GM12878 (cell line): ENCODE results near the gene HINT1. TPM values are rescaled to one million over a fixed set of nuclear protein-coding genes. Genes with fewer than 3 reads are reported as not detected.
A peak's percentile ranks its signal among the peaks of the same experiment; 100 is the strongest.

Source experiments
- ATAC-seq: fragments of 200-7000 bp; cut with Tn5 transposase; 3 replicates; pipeline ENCODE4 v1.9.1; 2020; ENCODE audit warnings: mild to moderate bottlenecking, moderate library complexity
- BruUV-seq: library from RNA; stranded (reverse); fragments of 400-500 nt; replicated peaks from 2 replicates; lab custom pipeline; 2021; lab: Mats Ljungman, UMichigan
- CTCF ChIA-PET: fragments of 300-600 bp; sonication (Branson Sonifier 250); formaldehyde crosslinking; extraction: SDS; loops from one replicate; lab custom pipeline; 2021; ENCODE audit warnings: inconsistent platforms; lab: Yijun Ruan, JAX
- POLR2A ChIA-PET: fragments of 350-600 bp; formaldehyde crosslinking; extraction: SDS; loops from one replicate; lab custom pipeline; 2021; ENCODE audit warnings: inconsistent platforms; lab: Charles Lee
- RAD21 ChIA-PET: fragments of 300-600 bp; sonication (Branson Sonifier 250); formaldehyde crosslinking; loops from one replicate; lab custom pipeline; 2023; ENCODE audit warnings: antibody characterized with exemption; ENCODE audit not compliant: unreplicated experiment; lab: Charles Lee
- SMC1A ChIA-PET: fragments of 300-600 bp; sonication (Branson Sonifier 250); formaldehyde crosslinking; loops from one replicate; lab custom pipeline; 2023; ENCODE audit not compliant: unreplicated experiment, uncharacterized antibody; lab: Charles Lee
- DNase-seq: peaks from one replicate; pipeline ENCODE4 v3.0.0-alpha.2; 2011; ENCODE audit warnings: low read depth, low spot score
- FAIRE-seq: peaks from 3 replicates; lab custom pipeline; 2011; peaks lifted over from hg19 to GRCh38; lab: Jason Lieb, UNC
- H2AFZ ChIP-seq: 2 replicates; pipeline ENCODE4 v1.6.0; 2011; ENCODE audit warnings: low read depth, low read length, control low read depth; ENCODE audit not compliant: control insufficient read depth
- H3K27ac ChIP-seq: 2 replicates; pipeline ENCODE4 v1.5.1; 2011; ENCODE audit warnings: control low read depth; ENCODE audit not compliant: control insufficient read depth, insufficient read depth
- H3K27me3 ChIP-seq, 2 experiments: replicated peaks in 1 of 2; 2 replicates each; pipeline versions ENCODE4 v1.6.0 to v1.6.1; 2011; ENCODE audit warnings: low read length in 1 of 2; ENCODE audit not compliant: control insufficient read depth in 2 of 2, insufficient read depth in 2 of 2
- H3K36me3 ChIP-seq, 2 experiments: 2 replicates each; pipeline ENCODE4 v1.5.1; 2011; ENCODE audit warnings: low read length in 1 of 2; ENCODE audit not compliant: control insufficient read depth in 2 of 2, insufficient read depth in 2 of 2
- H3K4me1 ChIP-seq: 2 replicates; pipeline ENCODE4 v1.6.1; 2011; ENCODE audit warnings: mild to moderate bottlenecking, low read length, moderate library complexity, mixed read lengths; ENCODE audit not compliant: control insufficient read depth, insufficient read depth
- H3K4me2 ChIP-seq: 2 replicates; pipeline ENCODE4 v1.6.0; 2011; ENCODE audit warnings: control low read depth; ENCODE audit not compliant: control insufficient read depth, insufficient read depth
- H3K4me3 ChIP-seq: fragments of 200-600 bp; sonication (generic); 2 replicates; pipeline ENCODE4 v1.5.1; 2016
- H3K79me2 ChIP-seq: 2 replicates; pipeline ENCODE4 v1.6.0; 2011; ENCODE audit warnings: low read length; ENCODE audit not compliant: control insufficient read depth, insufficient read depth
- H3K9ac ChIP-seq: 2 replicates; pipeline ENCODE4 v1.8.0; 2011; ENCODE audit warnings: low read length, control low read depth, mixed read lengths; ENCODE audit not compliant: control insufficient read depth, insufficient read depth
- H3K9me3 ChIP-seq: replicated peaks from 3 replicates; pipeline ENCODE4 v1.5.1; 2011; ENCODE audit warnings: mild to moderate bottlenecking, low read length; ENCODE audit not compliant: control insufficient read depth, insufficient read depth
- H4K20me1 ChIP-seq: 2 replicates; pipeline ENCODE4 v1.6.0; 2011; ENCODE audit not compliant: control insufficient read depth, insufficient read depth
- CREB1 ChIP-seq: IDR thresholded peaks from 2 replicates; pipeline ENCODE4 v1.6.1; 2012; ENCODE audit warnings: low read depth, mild to moderate bottlenecking, inconsistent platforms
- NFYB ChIP-seq: IDR thresholded peaks from 2 replicates; pipeline ENCODE4 v1.6.1; 2011; ENCODE audit warnings: low read depth, mild to moderate bottlenecking, low read length, improper control_type of control experiment, moderate library complexity; ENCODE audit not compliant: insufficient read depth
- NKRF ChIP-seq: fragments of 450-650 bp; conservative IDR thresholded peaks from 2 replicates; pipeline ENCODE4 v1.6.1; 2017; ENCODE audit warnings: mild to moderate bottlenecking, moderate library complexity
- RB1 ChIP-seq: fragments of 450-650 bp; formaldehyde crosslinking; IDR thresholded peaks from 2 replicates; pipeline ENCODE4 v1.6.1; 2017; ENCODE audit warnings: mild to moderate bottlenecking, borderline replicate concordance
- RELA ChIP-seq: fragments of 450-650 bp; IDR thresholded peaks from 2 replicates; pipeline ENCODE4 v1.8.0; 2014; ENCODE audit warnings: borderline replicate concordance; ENCODE audit not compliant: partially characterized antibody
- RELB ChIP-seq: fragments of 450-650 bp; IDR thresholded peaks from 2 replicates; pipeline ENCODE4 v1.6.1; 2017; ENCODE audit warnings: low read depth, mild to moderate bottlenecking, moderate library complexity
- ZNF592 ChIP-seq: fragments of 450-650 bp; IDR thresholded peaks from 2 replicates; pipeline ENCODE4 v1.6.1; 2017; ENCODE audit warnings: mild to moderate bottlenecking, moderate library complexity
- WGBS: methylation state at CpG from one replicate; pipeline ENCODE4 v1.1.6; 2016; ENCODE audit warnings: low lambda C conversion rate; ENCODE audit not compliant: insufficient replicate concordance, insufficient coverage; ENCODE audit errors: missing lambda C conversion rate; 5-methylcytosine and 5-hydroxymethylcytosine counted together
- in situ Hi-C: fragments of 300-500 bp; cut with MboI; formaldehyde crosslinking; loops from 9 replicates; pipeline ENCODE4 v1.14.3; 2018; ENCODE audit warnings: mixed read lengths
- intact Hi-C: fragments of 100-400 bp; cut with micrococcal nuclease; formaldehyde crosslinking; loops from one replicate; pipeline ENCODE4 v1.14.2; 2022; ENCODE audit not compliant: unreplicated experiment
- polyA plus RNA-seq, 11 experiments: library from polyadenylated mRNA; depleted of rRNA in 4 of 11; unstranded in 6 of 11; stranded (reverse) in 5 of 11; fragments of >200 nt; fragmentation: Nextera tagmentation in 4 of 11; fragmentation: Illumina TruSeq in 1 of 11; extraction: Ambion mirVana in 4 of 11; extraction: Trizol in 1 of 11; gene quantifications; 1 replicate in 1 of 11; 2 replicates in 10 of 11; pipeline versions ENCODE4 v1.2.1 to v1.2.3, GENCODE V29; 2011 to 2016; ENCODE audit warnings: inconsistent platforms in 2 of 11, missing spikeins in 2 of 11, low read depth in 1 of 11
- total RNA-seq, 4 experiments: library from RNA; depleted of rRNA in 3 of 4; stranded (reverse); fragments of >200 nt in 3 of 4; fragmentation: Illumina TruSeq in 1 of 4; extraction: Trizol in 1 of 4; gene quantifications; 2 replicates each; pipeline versions ENCODE4 v1.2.1 to v1.2.3, GENCODE V29; 2013 to 2021

The HINT1 gene
- total and polyA plus RNA-seq, 10 of the 15 experiments (the other 5 are each of a cell fraction or from before 2014, with no cell fraction given), result 253 to 997 (median 562) TPM

GRCh38 chr5:131171276-131171810 is 6.3 kb upstream of the HINT1 start:
- ChIA-PET POLR2A (interaction anchor here (0.9 to 1.8 kb wide), 6 partner anchors 38 to 211 kb away, joined by 3 to 6 read pairs (median 3); no protein-coding TSS in a partner anchor), RAD21 (interaction anchor here (0.8 to 1.4 kb wide), 6 partner anchors 38 to 93 kb away, joined by 3 to 8 read pairs (median 5); partner anchors contain the start of gene CDC42SE2), CTCF (interaction anchor here (1.0 to 1.4 kb wide), 2 partner anchors 17 to 93 kb away, joined by 3 read pairs; no protein-coding TSS in a partner anchor), SMC1A (interaction anchor here (0.7 to 1.9 kb wide), 13 partner anchors 8 to 243 kb away, joined by 3 to 9 read pairs (median 3); no protein-coding TSS in a partner anchor)
- H4K20me1 ChIP-seq, result no peaks in the 10 kb centered on the region
- ATAC-seq (peak; percentile 25), FAIRE-seq (no peak), DNase-seq (no peak)
- peak overlapping the region; percentile 63 for H3K9ac ChIP-seq
- peak overlapping the region; percentile 86 for H3K4me2 ChIP-seq
- no peaks in the 10 kb centered on the region for H3K36me3 ChIP-seq
- TSS peak; percentile 72 for BruUV-seq
- H3K27me3 ChIP-seq, result no peaks in the 10 kb centered on the region
- peaks cover 3% of the 10 kb centered on the region for H3K4me1 ChIP-seq
- in situ Hi-C loops (no loop called here), intact Hi-C loops (loop anchor here (5.0 kb wide), 1 partner anchor 466 kb away; the partner anchor contains the start of gene RAPGEF6)
- WGBS, result 0% methylated on average over 11 of the region's 11 CpGs
- no peaks in the 10 kb centered on the region for H3K9me3 ChIP-seq
- TF ChIP-seq RB1, result 0 out of 2 replicates have a peak, but pooled peaks have one; percentile 34
- TF ChIP-seq CREB1, result peak; percentile 38; the same call in 1 of the 2 replicates
- TF ChIP-seq NKRF, result 0 out of 2 replicates have a peak, but pooled peaks have one; percentile 8
- TF ChIP-seq RELB, result no peak
- peak; percentile 60; the same call in 1 of the 2 replicates for TF ChIP-seq NFYB
- TF ChIP-seq ZNF592, result no peak
- TF ChIP-seq RELA, result no peak
- H3K79me2 ChIP-seq, result peaks cover 26% of the 10 kb centered on the region
- peak overlapping the region; percentile 50 for H2AFZ ChIP-seq
- peak overlapping the region; percentile 86 for H3K4me3 ChIP-seq
- H3K27ac ChIP-seq, result peak overlapping the region; percentile 43
